GM13976 (cell line): ENCODE measurements around the gene DOCK11.
"Not testable (repeated sequence)": the region's sequence is repeated elsewhere in the genome, so short reads cannot be mapped to it uniquely, and the experiment has no call there.

Experiments used
- DNase-seq: peaks from one replicate; pipeline ENCODE4 v3.0.0; 2012; ENCODE audit warnings: low spot score
- in situ Hi-C: fragments of 300-500 bp; cut with MboI; formaldehyde crosslinking; loops from one replicate; pipeline ENCODE4 v1.12.0; 2022; ENCODE audit warnings: low sequenced_read_pairs, mixed read lengths, inconsistent platforms; ENCODE audit not compliant: unreplicated experiment
- TF ChIP-seq, protein P1 (sequence below): IDR thresholded peaks from 2 replicates; pipeline ENCODE4 v1.5.1; 2012; ENCODE audit warnings: borderline replicate concordance, mild to moderate bottlenecking; ENCODE audit not compliant: insufficient read depth; ENCODE audit errors: extremely low read depth, missing control alignments, control extremely low read depth

The DOCK11 gene

DNA sequence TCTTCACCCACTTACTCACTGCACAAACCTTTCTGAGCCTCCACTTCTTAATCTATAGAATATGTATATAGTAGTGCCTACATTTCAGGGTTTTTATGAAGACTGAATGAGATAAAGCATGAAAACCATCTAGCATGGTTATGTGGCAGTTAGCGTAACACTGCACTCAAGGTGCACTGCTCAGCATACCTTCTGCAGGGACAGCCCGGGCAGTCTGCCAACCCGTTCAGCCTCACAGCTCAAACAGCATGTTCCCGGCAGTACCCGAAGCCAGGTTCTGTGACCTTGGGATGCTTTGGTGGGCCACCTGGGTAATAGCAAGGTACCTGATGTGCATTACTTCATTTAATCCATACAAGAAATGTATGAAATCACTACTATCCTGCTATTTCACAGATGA is 81.4 kb downstream of the DOCK11 start:
- TF ChIP-seq, protein P1, sequence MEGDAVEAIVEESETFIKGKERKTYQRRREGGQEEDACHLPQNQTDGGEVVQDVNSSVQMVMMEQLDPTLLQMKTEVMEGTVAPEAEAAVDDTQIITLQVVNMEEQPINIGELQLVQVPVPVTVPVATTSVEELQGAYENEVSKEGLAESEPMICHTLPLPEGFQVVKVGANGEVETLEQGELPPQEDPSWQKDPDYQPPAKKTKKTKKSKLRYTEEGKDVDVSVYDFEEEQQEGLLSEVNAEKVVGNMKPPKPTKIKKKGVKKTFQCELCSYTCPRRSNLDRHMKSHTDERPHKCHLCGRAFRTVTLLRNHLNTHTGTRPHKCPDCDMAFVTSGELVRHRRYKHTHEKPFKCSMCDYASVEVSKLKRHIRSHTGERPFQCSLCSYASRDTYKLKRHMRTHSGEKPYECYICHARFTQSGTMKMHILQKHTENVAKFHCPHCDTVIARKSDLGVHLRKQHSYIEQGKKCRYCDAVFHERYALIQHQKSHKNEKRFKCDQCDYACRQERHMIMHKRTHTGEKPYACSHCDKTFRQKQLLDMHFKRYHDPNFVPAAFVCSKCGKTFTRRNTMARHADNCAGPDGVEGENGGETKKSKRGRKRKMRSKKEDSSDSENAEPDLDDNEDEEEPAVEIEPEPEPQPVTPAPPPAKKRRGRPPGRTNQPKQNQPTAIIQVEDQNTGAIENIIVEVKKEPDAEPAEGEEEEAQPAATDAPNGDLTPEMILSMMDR, result no peak
- no peak for DNase-seq
- in situ Hi-C loops, result no loop called here

DNA sequence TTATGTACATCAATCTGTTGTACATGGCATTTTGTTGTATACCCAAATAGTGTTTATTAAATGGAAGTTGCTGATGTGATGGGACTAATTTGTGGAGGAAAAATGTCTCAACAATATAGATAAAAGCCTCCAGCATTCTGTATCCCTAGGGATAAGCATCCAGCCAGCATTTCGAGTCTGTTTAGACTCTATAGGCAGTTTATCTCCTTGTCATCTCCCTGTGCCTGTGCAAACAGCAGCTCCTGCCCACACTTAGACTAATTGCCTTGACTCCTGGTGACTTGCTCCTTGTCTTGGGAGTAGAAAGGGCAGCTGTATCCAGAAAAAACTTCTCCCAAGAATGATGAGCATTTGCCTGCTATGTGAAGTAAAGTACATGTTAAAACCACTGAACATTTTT is 83.8 kb downstream of the DOCK11 start:
- DNase-seq, result no peak
- in situ Hi-C loops, result no loop called here
- TF ChIP-seq, protein P1, result no peak

DNA sequence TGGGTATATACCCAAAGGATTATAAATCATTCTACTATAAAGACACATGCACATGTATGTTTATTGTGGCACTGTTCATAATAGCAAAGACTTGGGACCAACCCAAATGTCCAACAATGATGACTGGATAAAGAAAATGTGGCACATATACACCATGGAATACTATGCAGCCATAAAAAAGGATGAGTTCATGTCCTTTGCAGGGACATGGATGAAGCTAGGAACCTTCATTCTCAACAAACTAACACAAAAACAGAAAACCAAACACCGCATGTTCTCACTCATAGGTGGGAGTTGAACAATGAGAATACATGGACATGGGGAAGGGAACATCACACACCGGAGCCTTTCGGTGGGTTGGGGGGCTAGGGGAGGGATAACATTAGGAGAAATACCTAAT is 87.3 kb downstream of the DOCK11 start:
- DNase-seq, in situ Hi-C loops: not testable (repeated sequence)

DNA sequence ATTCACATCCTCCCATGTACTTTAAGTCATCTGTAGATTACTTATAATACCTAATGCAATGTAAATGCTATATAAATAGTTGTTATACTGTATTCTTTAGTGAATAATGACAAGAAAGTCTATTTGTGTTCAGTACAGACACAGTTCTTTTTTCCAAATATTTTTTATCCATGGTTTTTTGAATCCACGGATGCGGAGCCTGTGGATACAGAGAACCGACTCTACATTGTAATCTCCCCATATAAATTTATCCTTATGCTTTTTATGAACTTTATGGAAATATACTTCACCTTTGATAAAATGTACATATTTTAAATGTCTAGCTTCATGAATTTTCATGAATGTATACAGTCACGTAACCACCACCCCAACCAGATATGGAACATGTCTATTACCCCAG is 88.2 kb downstream of the DOCK11 start:
- TF ChIP-seq, protein P1, result no peak
- in situ Hi-C loops, result no loop called here
- no peak for DNase-seq

DNA sequence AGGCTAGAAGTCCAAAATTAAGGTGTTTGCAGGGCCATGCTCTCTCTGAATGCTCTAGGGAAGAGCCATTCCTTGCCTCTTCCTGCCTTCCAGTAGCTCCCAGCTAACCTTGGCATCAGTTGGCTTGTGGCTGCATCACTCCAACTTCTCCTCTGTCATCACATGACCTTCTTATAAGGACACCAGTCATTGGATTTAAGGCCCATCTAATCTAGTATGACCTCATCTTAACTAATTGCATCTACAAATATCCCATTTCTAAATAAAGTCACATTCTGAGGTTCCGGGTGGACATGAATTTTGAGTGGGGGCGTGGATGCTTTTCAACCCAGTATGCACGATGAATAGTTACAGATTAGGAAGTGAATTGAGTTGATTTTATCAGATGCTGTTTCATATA is 89.7 kb downstream of the DOCK11 start:
- in situ Hi-C loops, result no loop called here
- TF ChIP-seq, protein P1, result no peak
- no peak for DNase-seq

DNA sequence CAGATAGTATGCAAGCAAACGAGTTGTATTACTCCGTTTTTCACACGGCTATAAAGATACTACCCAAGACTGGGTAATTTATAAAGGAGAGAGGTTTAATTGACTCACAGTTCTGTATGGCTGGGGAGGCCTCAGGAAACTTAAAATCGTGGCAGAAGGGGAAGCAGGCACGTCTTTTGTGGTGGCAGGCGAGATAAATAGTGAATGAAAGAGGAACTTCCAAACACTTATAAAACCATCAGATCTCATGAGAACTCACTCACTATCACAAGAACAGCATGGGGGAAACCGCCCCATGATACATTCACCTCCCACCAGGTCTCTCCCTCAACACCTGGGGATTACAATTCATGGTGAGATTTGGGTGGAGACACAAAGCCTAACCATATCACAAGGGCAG is 90.6 kb downstream of the DOCK11 start:
- DNase-seq, in situ Hi-C loops: not testable (repeated sequence)

DNA sequence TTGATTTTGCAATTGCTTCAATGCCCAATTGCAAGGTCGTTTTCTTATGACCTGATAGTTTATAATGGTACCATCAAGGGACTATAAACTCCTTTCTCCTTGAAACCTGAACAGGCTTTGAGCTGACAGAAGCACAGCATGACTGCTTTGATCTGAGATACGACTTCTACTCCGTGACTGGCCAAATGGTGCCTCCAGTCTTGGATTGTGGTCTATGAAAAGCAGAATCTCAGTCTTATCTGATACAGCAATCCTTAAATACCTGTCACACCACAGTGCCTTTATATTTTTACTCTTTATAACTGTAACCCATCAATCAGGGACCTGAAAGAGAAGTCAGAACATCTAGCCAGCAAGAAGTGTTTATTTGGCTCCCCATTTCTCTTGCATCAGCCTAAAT is 93.1 kb downstream of the DOCK11 start:
- in situ Hi-C loops, result no loop called here
- DNase-seq, result no peak
- TF ChIP-seq, protein P1, result no peak

DNA sequence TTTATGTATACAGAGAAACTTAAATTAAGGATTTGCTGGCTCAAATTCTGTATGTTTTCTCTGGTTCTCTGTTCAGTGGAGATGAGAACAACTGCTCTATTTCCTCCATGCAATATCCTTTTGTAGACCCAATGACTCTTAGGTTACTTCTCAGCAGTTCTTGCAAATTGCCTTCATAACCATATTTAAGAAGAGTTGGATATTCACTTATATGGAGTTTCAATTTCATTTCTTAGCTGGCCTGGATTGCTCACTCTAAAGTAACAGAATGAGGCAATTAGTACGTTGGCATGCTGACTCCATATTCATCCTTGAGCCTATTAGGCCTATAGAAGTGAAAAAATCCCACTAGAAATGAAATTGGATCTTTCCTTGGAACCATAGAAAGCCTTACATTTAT is 93.6 kb downstream of the DOCK11 start:
- TF ChIP-seq, protein P1, result no peak
- in situ Hi-C loops, result no loop called here
- DNase-seq, result no peak
